Activated CD4-positive, alpha-beta T cell treated with anti-CD3 and anti-CD28 coated beads, Interleukin-10, Interleukin-2, amounts not matched to agents 100 ng/mL and 50 ng/mL, durations not matched to agents 16 hours and 8 hours (primary cell): ENCODE measurements around the gene ATG5.
"Not testable (repeated sequence)": the region's sequence is repeated elsewhere in the genome, so short reads cannot be mapped to it uniquely, and the experiment has no call there.

Experiments
- DNase-seq: peaks from one replicate; pipeline ENCODE4 v3.0.0-alpha.2; 2020

ATG5 gene

GRCh38 chr6:106309766-106310373, 15.7 kb downstream of the ATG5 start:
- DNase-seq: no peak

GRCh38 chr6:106308985-106309384, 16.6 kb downstream of the ATG5 start:
- no peak for DNase-seq

- DNase-seq: no peak
Observed at GRCh38 chr6:106305740-106306139, 19.8 kb downstream of the ATG5 start.

GRCh38 chr6:106300944-106301343, 24.6 kb downstream of the ATG5 start:
- peak; percentile 34 for DNase-seq

- no peak for DNase-seq
Observed at GRCh38 chr6:106300020-106300780, 25.4 kb downstream of the ATG5 start.

GRCh38 chr6:106293116-106293515, 32.4 kb downstream of the ATG5 start:
- DNase-seq: no peak

GRCh38 chr6:106290954-106291353, 34.6 kb downstream of the ATG5 start:
- DNase-seq: no peak

- DNase-seq: no peak
Observed at GRCh38 chr6:106290032-106290431, 35.5 kb downstream of the ATG5 start.

- no peak for DNase-seq
Observed at GRCh38 chr6:106287215-106287614, 38.3 kb downstream of the ATG5 start.

GRCh38 chr6:106286746-106287145, 38.8 kb downstream of the ATG5 start:
- no peak for DNase-seq

GRCh38 chr6:106283481-106283880, 42.1 kb downstream of the ATG5 start:
- DNase-seq: no peak

GRCh38 chr6:106281661-106282060, 43.9 kb downstream of the ATG5 start:
- peak; percentile 34 for DNase-seq

GRCh38 chr6:106281088-106281487, 44.5 kb downstream of the ATG5 start:
- no peak for DNase-seq

- peak; percentile 16 for DNase-seq
Observed at GRCh38 chr6:106279179-106279578, 46.4 kb downstream of the ATG5 start.

GRCh38 chr6:106275692-106276091, 49.9 kb downstream of the ATG5 start:
- peak; percentile 68 for DNase-seq

GRCh38 chr6:106273087-106273486, 52.5 kb downstream of the ATG5 start:
- peak; percentile 53 for DNase-seq

GRCh38 chr6:106272287-106272686, 53.3 kb downstream of the ATG5 start:
- DNase-seq: peak; percentile 54

- DNase-seq: no peak
Observed at GRCh38 chr6:106270414-106270813, 55.1 kb downstream of the ATG5 start.

GRCh38 chr6:106269268-106269919, 56.2 kb downstream of the ATG5 start:
- DNase-seq: not testable (repeated sequence)

GRCh38 chr6:106268500-106268899, 57.1 kb downstream of the ATG5 start:
- not testable (repeated sequence) for DNase-seq

GRCh38 chr6:106264433-106264832, 61.1 kb downstream of the ATG5 start:
- DNase-seq: not testable (repeated sequence)

GRCh38 chr6:106259748-106260147, 65.8 kb downstream of the ATG5 start:
- DNase-seq: not testable (repeated sequence)

GRCh38 chr6:106258726-106259125, 66.8 kb downstream of the ATG5 start:
- no peak for DNase-seq

GRCh38 chr6:106257195-106257594, 68.4 kb downstream of the ATG5 start:
- no peak for DNase-seq
